ENCODE results near the gene C1GALT1.
"Not testable (repeated sequence)": the region's sequence is repeated elsewhere in the genome, so short reads cannot be mapped to it uniquely, and the experiment has no call there.

The C1GALT1 gene

DNA sequence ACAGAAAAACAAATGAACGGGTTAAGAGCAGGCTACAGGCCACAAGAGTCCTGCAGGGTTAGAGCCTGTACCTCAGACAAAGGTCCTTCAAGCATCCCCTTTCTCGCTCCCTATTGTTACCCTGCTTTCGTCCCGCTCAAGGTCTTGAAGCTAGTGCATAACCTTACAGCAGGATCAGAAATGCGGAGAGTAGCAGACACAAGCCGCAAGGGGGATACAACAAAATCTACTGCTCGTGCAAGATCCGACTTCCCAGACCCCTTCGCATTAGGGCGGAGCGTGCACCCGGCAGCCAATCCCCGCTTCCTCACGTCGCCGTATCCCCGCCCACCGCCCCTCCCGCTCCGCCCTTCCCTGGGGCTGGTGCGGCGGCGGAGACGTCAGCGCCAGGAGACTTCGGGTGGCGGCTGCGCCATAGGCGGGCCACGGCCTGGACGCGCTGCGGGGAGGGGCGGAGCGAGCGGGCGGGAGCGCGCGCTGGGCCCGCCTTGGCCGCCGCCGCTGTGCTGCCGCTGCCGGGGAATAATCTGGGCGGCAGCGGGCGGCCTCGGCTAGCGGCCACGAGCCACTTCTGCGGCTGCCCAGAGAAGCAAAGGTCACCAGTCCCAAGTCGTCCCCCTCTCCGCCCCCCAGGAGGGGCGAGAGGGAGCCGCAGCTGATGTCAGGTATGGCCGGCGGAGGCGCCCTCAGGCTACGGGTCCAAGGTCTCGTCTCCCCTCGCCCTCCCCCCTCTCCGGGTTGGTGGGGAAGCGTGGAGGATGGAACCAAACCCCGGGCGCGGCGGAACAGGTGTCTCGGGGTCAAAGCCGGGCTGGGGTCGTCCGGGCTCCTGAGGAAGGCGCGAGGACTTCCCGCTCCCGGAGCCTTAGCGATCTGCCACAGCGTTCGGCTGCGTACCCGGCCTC lies at the start of gene C1GALT1:
C1GALT1 (plus strand) TSS at position 389 of the 905 bp plus-strand sequence. CDS start 51,776 bp downstream, outside the sequence.
- DNase-seq (ENCODE audit: low spot score), result peak; percentile 94
- peak; percentile 67 for FAIRE-seq

DNA sequence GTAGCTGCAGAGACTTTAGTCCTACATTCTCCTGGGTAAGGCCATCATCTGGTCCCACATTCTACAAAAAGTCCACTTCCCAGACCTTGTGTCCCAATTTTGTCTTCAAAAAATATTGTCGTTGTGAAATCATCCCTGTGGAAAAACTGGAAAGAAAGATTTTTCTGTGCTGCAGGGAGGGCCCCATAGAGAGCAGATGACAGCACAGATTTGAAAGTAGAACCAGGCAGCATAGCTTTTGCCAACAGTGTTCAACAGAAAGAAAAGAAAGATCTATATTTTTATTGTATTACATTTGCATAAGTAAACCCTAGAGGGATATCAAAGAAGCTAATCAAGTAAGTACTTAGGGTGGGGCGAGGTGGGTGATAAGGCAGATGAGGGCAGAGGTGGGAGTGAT lies 48.3 kb upstream of the C1GALT1 start:
- FAIRE-seq (no peak), DNase-seq (ENCODE audit: low spot score) (no peak)

DNA sequence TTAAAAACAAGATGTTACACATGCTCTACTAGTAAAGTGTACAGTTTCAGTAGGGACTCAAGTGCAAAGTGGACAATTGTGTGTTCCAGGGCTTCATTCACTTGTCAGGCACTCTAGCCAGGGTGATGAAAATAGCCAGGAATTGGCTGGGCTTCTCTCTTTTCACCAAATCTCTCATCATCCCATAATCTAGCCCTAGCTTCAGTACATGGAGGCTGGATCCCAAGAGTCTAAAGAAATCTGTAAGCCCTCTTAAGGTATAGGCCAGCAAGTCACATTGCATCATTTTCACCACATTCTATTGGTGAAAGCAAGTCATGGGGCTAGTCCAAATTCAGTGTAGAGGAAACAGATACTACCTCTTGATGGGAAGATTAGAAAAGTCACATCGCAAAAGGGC lies 47.3 kb upstream of the C1GALT1 start:
- no peak for DNase-seq (ENCODE audit: low spot score)
- no peak for FAIRE-seq

DNA sequence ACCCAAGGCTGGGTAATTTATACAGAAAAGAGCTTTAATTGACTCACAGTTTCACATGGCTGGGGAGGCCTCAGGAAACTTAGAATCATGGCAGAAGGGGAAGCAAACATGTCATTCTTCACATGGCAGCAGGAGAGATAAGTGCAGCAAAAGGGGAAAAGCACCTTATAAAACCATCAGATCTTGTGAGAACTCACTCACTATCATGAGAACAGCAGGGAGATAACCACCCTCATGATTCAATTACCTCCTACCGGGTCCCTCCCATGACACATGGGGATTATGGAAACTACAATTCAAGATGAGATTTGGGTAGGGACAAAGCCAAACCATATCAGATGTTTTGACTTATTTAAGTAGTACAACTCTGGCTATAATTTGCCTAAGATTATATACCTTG lies 46.4 kb upstream of the C1GALT1 start:
- FAIRE-seq; DNase-seq (ENCODE audit: low spot score): not testable (repeated sequence)

DNA sequence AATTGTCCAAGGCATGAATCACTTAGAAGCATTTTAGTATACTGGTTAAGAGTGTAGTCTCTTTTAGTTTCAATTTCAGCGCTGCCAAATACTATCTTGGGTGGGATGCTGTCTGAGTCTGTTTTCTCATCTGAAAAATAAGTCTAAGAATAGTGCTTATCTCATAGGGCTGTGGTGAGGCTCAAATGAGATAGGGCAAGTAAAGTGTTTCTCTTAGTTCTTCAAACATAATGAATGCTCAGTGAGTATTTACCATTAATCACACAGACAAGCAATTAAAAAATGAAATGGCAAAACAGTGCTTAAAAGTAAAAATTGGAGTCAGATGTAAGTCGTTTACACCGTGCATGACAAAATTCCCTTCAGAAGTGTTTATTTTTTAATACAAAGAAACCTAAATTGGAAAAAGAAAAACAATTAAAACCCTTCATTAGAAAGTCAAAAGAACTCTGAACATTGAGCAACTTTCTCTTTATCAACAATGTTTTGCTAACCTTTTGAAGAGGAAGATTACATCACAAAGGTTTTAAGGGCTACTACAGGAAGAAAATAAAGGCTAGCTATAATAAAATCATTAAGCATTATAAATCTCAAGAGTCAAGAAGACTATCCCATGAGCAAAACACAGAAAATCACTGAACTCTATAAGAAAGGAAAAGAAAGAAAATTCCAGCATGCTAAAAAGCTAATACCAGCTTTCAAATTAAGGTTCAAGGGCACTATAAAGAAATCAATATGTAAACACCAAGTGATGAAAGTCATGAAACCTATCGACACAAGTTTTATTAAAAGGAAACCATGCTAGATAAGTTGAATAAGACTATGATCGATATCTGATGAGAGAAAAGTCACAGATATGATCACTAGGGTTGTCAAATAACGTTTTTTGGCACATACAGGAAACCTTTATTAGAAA lies 45.6 kb upstream of the C1GALT1 start:
- FAIRE-seq (no peak), DNase-seq (ENCODE audit: low spot score) (no peak)

DNA sequence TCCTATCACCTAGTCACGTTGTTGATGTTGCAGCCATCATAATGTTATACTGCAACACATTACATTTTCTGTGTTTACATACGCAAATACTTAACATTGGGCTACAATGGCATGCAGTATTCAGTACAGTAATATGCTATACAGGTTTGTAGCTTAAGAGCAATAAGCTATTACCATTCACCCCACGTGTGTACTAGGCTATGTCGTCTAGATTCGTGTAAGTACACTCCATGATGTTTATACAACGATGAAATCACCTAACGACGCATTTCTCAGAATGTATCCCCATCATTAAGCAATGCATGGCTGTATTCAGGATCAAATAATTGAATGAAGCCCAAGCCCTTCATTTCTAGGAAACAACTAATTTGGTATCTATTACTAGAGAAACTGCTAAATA lies 43.4 kb upstream of the C1GALT1 start:
- FAIRE-seq, result no peak
- no peak for DNase-seq (ENCODE audit: low spot score)

DNA sequence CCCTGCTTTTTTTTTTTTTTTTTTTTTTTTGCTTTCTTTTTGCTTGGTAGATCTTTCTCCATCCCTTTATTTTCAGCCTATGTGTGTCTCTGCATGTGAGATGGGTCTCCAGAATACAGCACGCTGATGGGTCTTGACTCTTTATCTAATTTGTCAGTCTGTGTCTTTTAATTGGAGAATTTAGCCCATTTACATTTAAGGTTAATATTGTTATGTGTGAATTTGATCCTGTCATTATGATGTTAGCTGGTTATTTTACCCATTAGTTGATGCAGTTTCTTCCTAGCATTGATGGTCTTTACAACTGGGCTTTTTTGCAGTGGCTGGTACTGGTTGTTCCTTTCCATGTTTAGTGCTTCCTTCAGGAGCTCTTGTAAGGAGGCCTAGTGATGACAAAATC lies 38.9 kb upstream of the C1GALT1 start:
- FAIRE-seq; DNase-seq (ENCODE audit: low spot score): not testable (repeated sequence)

DNA sequence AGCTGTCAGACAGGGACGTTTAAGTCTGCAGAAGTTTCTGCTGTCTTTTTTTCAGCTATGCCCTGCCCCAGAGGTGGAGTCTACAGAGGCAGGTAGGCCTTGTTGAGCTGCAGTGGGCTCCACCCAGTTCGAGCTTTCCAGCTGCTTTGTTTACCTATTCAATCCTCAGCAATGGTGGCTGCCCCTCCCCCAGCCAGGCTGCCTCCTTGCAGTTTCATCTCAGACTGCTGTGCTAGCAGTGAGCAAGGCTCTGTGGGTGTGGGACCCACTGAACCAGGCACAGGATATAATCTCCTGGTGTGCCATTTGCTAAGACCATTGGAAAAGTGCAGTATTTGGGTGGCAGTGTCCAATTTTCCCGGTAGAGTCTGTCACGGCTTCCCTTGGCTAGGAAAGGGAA lies 37.2 kb upstream of the C1GALT1 start:
- FAIRE-seq; DNase-seq (ENCODE audit: low spot score): not testable (repeated sequence)

DNA sequence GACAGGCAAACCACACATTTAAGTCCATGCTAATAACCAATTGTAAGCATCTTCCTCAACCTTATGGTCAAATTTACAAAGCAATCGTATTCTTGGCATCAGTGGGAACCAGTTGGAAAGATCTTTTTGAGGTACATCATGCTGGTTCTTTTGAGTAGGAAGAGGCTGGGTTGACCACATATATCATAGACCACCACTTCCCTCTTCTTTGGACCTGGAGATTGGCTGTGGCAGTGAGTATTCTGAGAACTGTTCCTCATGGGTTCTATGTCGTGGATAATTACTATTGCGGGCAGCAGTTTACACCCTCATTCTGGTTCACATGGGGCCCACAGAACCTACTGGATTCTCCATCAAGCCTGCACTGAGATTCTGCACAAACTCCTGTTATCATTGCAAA lies 35.5 kb upstream of the C1GALT1 start:
- DNase-seq (ENCODE audit: low spot score) (no peak), FAIRE-seq (no peak)

DNA sequence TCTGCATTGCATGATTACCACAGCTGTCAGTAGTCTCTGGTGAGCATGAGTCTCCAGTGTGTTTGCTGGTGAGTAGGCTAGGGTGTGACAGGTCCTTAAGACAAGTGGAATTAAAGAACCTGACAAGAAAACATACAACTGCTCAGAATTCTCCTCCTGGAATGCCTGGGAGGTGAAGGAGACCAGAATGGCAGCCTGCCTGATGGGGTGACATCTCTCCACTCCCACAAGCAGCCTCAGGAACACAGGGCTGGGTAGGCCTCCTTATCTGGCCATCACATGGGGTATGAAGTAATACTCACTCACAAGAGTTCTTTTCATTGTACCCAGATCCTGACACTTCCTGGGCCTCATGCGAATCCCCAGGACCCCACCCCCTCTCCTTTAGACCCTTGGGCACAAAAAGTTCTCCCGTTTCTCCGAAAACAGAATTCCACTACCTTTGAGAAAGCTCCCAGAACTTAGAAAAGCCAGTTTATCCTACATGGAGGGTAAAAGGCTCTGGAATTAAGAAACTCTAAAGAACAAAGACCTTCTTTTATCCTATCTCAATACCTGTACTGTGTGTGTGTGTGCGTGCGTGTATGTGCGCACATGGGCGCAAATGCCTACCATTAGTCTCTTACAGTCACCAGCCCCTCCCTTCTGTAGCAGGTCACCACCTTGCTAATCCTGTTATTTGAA lies 33.4 kb upstream of the C1GALT1 start:
- FAIRE-seq (no peak), DNase-seq (ENCODE audit: low spot score) (no peak)

DNA sequence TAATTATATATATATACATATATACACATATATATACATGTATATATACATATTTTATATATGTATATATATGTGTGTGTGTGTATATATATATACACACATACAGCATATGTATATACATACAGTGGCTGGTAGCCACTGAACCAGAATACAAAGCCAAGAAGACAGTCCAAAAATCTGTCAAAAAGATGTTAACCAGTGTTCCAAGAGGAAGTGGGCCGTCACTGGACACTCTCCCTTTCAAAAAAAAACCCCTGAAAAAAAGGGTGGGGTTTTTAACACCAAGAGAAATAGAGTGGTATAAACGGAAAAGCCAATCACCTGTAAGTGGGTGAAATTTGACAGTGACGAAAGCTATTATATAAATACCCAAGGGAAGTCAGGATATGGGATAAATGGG lies 31.1 kb upstream of the C1GALT1 start:
- FAIRE-seq (no peak), DNase-seq (ENCODE audit: low spot score) (no peak)

DNA sequence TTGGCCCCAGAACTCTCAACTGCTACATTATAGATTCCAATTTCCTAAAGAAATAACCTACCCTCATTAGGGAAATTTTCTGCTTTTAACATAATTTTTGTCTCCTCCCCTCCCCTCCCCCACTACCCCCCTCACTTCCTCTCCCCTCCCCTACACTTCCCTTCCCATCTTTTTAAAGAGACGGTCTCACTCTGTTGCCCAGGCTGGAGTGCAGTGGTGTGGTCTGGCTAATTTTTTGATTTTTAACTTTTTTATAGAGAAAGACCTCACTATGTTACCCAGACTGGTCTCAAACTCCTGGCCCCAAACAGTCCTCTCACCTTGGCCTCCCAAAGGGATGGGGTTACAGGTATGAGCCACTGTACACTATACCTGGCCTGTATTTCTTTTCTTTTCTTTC lies 30.5 kb upstream of the C1GALT1 start:
- no peak for FAIRE-seq
- no peak for DNase-seq (ENCODE audit: low spot score)

DNA sequence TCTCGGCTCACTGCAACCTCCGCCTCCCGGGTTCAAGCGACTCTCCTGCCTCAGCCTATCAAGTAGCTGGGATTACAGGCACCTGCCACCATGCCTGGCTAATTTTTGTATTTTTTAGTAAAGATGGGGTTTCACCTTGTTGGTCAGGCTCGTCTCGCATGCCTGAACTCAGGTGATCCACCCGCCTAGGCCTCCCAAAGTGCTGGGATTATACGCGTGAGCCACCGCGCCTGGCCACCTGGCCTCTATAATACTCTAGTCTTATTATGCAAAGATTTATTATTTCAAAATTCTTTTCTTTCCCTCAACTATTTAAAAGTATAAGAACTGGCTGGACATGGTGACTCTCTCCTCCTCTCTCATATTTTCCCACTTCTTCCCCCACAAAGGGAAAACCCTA lies 30.0 kb upstream of the C1GALT1 start:
- FAIRE-seq (no peak), DNase-seq (ENCODE audit: low spot score) (no peak)

DNA sequence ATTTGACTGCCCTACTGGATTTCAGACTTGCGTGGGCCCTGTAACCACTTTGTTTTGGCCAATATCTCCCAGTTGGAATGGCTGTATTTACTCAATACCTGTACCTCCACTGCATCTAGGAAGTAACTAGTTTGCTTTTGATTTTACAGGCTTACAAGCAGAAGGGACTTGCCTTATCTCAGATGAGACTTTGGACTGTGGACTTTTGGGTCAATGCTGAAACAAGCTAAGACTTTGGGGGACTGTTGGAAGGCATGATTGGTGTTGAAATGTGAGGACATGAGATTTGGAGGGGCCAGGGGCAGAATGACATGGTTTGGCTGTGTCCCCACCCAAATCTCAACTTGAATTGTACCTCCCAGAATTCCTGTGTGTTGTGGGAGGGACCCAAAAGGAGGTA lies 28.0 kb upstream of the C1GALT1 start:
- not testable (repeated sequence) for FAIRE-seq

DNA sequence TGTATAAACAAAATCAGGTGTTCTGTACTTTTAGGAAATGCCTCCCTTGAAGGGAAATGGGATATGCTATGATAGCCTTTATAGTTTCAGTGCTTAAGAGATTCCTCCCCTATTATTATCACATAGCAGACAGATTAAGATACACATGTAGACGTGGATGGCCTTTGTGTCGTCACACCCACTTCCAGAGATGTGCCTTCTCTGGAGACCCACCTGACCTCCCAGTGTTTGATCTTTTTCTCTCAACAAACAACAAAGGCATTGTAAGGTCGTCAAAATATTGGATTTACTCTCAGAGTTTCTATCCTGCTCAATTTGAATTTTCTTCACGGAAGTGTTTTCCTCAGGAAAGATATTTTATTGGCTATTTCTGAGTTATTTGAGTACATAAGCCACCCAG lies 25.7 kb upstream of the C1GALT1 start:
- DNase-seq (ENCODE audit: low spot score) (no peak), FAIRE-seq (no peak)

More for the DNA sequence above, 28.0 kb upstream of the C1GALT1 start:
- DNase-seq (ENCODE audit: low spot score), result not testable (repeated sequence)

DNA sequence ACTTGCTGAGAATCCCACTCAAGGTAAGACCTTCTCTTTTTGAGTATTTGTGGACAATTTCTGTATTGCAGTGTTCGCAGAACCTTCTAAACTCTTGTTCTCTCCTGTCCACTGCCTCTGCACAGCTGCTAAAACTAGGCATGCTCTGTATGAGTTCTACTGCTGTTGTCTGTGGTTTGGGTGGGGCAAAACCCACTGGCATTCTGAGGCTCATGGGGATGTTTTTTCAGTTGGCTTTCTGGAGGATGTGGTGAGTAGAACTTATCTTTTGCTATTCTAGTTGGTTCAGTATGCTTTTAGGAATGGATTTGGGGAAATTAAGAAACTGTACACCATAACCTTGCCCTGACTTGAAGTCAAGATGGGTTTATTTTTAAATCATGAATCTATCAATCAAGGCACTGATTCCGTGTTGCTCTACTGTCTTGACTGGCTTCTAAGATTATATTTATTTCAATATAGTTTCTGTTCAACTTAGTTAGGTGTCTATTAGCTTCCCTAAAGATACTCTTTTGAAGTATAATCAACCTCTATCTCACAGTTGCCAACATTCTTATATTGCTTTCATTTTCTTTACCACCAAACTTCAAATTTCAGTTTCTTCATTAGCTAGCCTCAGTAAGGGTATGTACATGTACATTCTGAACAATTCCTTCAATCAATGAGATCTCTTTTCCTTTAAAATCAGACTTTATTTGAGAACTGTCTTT lies 25.0 kb upstream of the C1GALT1 start:
- DNase-seq (ENCODE audit: low spot score), result peak; percentile 28
- FAIRE-seq, result no peak

DNA sequence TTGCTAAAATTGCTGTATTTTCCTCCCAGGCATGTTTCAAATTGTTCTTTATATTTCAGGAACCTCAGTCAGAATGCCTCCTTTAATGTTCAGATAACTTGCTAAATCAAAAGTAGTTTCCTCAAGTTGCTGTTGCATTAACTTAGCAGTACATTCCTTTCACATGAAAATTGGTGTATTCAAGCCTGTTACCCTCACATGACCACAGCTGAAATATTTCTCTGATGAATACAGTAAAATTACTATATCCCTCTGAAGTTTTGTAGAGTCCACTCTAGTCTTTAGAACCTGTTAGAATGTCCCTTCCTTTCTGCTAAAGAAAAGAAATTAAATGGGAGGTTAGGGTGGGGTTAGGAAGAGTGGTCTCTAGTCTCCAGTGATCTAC lies 24.5 kb upstream of the C1GALT1 start:
- FAIRE-seq, result peak; percentile 42
- DNase-seq (ENCODE audit: low spot score), result peak; percentile 36

DNA sequence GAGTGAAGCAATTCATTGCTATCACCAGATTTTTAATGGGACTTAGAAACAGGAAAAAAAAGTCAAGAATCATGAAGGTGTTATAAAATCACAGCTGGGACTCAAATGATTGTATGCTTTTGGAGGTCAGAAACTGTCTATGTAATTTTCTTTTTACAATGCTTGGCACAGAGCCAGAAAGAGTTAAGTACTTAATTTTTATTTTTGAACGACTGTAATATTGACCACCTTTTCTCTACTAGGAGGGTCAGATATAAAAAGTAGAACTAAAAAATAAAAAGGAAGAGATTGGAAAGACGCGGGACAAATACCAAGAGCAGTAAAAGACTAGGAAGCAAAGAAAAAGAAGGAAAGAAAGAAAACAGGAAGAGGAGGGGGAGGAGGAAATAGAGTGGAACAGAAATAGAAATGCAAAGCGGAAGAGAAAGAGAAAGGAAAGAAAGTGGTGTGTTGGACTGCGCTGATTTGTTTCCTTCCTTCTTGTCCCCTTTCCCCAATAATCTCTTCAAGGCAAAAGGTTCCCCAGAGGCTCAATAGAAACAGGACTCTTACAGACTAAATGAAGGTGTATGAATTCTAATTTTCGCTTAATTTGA lies 23.2 kb upstream of the C1GALT1 start:
- FAIRE-seq (no peak), DNase-seq (ENCODE audit: low spot score) (no peak)

DNA sequence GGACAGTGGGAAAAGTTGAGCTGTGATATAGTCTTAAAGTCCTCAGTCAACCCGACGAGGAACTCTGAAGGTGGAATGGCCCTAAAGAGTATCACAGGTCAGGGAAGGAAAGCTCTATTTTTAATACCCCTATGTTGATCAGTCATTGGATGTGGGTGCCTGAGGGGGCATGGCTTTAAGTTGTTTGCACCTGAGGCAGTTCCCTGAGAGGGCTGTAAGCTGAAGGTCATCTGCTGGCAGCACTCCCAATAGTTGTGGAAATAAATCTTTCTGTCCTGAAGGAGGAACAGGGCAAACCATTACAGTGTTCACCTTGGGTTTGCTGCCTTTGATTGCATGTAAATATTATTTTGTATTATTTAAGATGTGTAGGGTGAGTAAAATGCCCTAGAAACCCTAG lies 17.8 kb upstream of the C1GALT1 start:
- DNase-seq (ENCODE audit: low spot score) (no peak), FAIRE-seq (no peak)

DNA sequence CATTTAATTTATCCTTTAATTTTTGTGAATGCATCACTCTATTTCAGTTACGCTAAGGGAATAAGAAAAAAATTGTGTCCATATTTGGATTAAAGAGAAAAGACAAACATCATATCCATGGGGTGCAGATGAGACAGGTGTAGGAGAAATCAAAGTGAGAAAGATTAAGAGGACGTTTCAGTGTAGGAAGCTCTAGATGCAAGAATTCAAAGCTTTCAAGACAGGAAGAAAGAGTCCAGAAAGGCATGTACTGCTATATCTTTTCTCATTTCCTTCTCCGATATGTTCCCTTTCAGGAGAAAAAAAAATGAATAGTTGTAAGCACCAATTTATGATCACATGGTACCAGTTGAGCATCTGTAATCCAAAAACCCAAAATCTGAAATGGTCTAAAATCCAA lies 17.0 kb upstream of the C1GALT1 start:
- DNase-seq (ENCODE audit: low spot score) (no peak), FAIRE-seq (no peak)

DNA sequence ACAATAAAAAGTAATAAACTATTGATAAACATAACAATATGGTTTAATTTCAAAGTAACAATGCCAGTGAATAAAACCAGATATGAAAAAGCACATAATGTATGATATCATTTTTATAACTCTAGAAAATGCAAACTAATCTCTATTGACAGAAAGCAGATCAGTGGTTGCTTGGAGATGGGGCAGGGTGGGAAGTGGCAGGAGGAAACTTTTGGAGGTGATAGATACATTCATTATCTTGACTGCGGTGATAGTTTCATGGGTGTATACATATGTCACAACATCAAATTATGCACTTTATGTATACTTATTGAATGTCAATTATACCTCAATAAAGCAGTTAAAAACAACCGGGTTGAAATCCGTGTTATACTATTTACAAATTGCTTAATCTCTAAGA lies 16.0 kb upstream of the C1GALT1 start:
- FAIRE-seq (no peak), DNase-seq (ENCODE audit: low spot score) (no peak)
